Measurements from ENCODE around the gene PACSIN2.
"Not testable (repeated sequence)": the region's sequence is repeated elsewhere in the genome, so short reads cannot be mapped to it uniquely, and the experiment has no call there.

The PACSIN2 gene

DNA sequence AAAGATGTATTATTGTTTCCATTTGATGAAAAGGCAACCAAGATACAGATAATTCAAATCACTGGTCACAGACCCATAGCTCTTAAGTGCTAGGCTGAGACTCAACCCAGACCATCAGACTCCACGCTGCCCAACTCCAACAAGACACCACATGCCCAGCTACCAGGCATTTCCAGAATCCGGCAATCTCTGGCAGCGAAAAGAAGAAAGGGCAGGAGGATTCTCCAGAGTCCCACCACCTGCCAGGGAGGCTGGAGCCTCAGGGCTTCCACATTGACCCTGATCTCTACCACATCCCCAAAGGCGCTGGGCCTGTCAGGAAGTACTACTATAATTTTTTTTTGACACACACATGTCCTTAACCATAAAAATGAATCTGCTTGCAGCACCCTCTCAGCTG, 96.4 kb downstream of the PACSIN2 start:
- CTCF ChIA-PET = interaction anchor here (0.7 to 3.5 kb wide), 8 partner anchors 9 to 142 kb away, joined by 3 to 11 read pairs (median 4); no protein-coding TSS in a partner anchor
- TF ChIP-seq, protein P1, sequence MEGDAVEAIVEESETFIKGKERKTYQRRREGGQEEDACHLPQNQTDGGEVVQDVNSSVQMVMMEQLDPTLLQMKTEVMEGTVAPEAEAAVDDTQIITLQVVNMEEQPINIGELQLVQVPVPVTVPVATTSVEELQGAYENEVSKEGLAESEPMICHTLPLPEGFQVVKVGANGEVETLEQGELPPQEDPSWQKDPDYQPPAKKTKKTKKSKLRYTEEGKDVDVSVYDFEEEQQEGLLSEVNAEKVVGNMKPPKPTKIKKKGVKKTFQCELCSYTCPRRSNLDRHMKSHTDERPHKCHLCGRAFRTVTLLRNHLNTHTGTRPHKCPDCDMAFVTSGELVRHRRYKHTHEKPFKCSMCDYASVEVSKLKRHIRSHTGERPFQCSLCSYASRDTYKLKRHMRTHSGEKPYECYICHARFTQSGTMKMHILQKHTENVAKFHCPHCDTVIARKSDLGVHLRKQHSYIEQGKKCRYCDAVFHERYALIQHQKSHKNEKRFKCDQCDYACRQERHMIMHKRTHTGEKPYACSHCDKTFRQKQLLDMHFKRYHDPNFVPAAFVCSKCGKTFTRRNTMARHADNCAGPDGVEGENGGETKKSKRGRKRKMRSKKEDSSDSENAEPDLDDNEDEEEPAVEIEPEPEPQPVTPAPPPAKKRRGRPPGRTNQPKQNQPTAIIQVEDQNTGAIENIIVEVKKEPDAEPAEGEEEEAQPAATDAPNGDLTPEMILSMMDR (IDR thresholded peaks at IDR 0.05; ENCODE audit: control extremely low read depth, extremely low read depth, low read depth, missing control alignments) = no peak
- no peak for DNase-seq (ENCODE audit: extremely low spot score)
- POLR2A ChIA-PET = interaction anchor here (1.2 kb wide), 1 partner anchor 97 kb away, joined by 8 read pairs; the partner anchor contains the start of gene PACSIN2

DNA sequence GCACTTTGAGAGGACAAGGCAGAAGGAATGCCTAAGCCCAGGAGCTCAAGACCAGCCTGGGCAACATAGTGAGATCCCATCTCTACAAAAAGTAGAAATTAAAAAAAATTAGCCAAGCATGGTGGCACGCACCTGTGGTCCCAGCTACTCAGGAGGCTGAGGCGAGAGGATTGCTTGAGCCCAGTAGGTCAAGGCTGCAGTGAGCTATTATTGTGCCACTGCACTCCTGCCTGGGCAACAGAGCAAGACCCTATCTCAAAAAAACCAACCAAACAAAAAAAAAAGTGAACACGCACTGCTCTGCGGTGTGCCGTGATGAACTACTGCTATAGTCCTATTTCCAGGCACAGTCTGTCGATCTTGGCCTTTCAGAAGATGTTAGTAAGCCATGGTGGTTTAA, 97.6 kb downstream of the PACSIN2 start:
- ChIA-PET CTCF (interaction anchor here (1.0 to 1.4 kb wide), 2 partner anchors 15 to 49 kb away, joined by 4 to 6 read pairs; no protein-coding TSS in a partner anchor), POLR2A (interaction anchor here (1.2 kb wide), 1 partner anchor 98 kb away, joined by 8 read pairs; the partner anchor contains the start of gene PACSIN2)
- DNase-seq (ENCODE audit: extremely low spot score) = not testable (repeated sequence)

DNA sequence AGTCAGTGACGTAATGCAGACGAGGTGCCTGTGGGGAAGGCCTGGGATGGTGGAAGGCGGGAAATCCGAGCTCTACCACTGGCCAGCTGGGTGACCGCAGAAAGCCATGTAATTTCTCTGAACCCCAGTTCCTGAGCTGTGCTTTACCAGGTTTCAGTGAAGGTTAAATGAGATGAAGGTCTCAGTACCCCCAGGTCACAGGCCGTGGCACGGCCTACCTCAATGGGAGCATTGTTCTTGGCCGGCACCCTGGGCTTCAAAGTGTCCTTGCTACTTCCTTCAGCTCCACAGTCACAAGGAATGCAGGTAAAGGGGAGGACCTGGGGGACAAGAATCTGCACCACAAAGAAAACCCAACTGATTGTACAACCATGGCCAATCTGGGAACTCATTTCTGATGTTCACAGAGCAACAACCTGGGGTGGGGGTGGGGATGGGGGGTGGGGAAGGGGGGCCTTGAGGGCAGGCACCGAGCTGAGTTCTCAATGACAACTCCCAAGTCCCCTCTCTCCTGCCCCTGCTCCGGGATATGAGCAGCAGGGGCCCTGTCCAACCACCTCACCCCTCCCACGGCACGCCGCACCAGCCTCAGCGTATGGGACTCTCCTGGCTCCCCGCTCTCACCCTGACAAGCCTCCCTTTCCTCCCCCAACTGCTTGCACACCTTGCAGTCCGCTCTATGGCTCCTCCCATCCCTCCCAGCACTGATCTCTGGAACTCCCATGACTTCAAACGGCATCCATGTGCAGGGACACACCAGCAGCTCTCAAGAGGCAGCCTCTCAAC, 98.8 kb downstream of the PACSIN2 start:
- ChIA-PET POLR2A (no interaction called here), CTCF (interaction anchor here (1.2 to 2.1 kb wide), 5 partner anchors 11 to 88 kb away, joined by 3 to 9 read pairs (median 5); no protein-coding TSS in a partner anchor)
- no peak for DNase-seq (ENCODE audit: extremely low spot score)
- TF ChIP-seq, protein P1 (IDR thresholded peaks at IDR 0.05; ENCODE audit: control extremely low read depth, extremely low read depth, low read depth, missing control alignments) = no peak

DNA sequence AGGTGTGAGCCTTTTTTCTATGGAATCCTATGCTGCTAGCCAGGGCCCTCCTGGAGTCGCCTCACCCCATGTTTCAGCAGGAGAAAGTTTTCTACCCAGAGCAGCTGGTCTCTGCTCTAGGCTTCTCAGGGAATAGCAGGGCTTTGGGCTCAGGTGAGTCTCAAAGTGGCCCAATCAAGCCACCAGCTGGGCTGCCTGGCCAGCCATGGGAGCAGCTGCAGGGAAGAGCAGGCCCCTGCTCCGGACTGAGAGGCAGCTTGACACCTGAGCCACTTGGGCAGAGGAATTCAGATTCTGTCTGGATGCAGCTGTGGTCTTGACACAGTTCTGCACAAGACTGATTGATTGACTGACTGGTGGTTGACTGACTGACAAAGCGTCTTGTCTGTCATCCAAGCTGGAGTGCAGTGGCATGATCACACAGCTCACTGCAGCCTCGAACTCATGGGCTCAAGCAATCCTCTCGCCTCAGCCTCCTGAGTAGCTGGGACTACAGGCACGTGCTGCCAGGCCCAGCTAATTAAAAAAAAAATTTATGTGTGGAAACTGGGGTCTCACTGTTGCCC, 100.4 kb downstream of the PACSIN2 start:
- no peak for DNase-seq (ENCODE audit: extremely low spot score)
- POLR2A ChIA-PET = no interaction called here
- CTCF ChIA-PET = interaction anchor here (0.8 to 2.1 kb wide), 7 partner anchors 9 to 90 kb away, joined by 3 to 9 read pairs (median 4); no protein-coding TSS in a partner anchor
- TF ChIP-seq, protein P1 (IDR thresholded peaks at IDR 0.05; ENCODE audit: control extremely low read depth, extremely low read depth, low read depth, missing control alignments) = no peak

DNA sequence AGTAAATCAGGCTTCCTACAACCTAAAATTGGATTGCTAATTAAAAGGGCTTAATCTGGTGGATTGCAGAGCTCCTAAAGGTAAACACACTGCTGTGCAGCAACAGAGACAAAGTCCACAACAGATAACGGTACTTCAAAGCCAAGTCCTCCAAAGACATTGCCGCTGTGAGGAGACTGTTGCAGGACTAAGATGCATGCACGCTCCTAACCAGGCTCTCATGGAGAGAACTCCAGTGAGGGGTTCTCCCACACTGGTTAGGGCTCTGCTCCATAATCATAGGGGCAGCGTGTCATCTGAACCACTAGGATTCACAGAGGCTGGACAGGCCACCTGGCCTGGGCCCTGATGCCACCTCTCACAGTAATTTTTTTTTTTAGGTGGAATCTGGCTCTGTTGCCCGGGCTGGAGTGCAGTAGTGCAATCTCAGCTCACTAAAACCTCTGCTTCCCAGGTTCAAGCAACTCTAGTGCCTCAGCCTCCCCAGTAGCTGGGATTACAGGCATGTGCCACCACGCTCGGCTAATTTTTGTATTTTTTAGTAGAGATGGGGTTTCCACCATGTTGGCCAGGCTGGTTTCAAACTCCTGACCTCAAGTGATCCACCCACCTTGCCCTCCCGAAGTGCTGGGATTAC, 101.0 kb downstream of the PACSIN2 start:
- POLR2A ChIA-PET = interaction anchor here (0.7 kb wide), 1 partner anchor 33 kb away, joined by 3 read pairs; no protein-coding TSS in a partner anchor
- no peak for DNase-seq (ENCODE audit: extremely low spot score)
- CTCF ChIA-PET = interaction anchor here (1.6 to 2.1 kb wide), 4 partner anchors 9 to 91 kb away, joined by 3 to 9 read pairs (median 6); no protein-coding TSS in a partner anchor
- TF ChIP-seq, protein P1 (IDR thresholded peaks at IDR 0.05; ENCODE audit: control extremely low read depth, extremely low read depth, low read depth, missing control alignments) = no peak

DNA sequence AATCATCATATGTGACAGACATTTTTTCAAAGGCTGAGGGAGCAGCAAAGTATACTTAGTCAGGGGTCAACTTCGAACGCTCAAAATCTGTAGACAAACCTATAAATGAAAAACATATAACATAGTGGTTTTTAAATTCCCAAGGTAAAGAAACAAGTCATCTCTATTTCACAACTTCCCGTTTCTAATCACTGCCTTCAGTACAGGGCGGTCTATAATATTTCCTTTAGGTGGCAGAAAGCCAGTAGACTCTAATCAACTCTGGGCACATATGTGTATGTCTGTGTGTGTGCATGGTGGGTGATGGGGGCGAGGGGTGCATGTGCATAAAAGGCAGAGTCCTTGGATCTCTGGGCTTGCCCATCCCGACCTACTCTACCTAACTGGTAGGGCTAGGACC, 102.9 kb downstream of the PACSIN2 start:
- CTCF ChIA-PET = interaction anchor here (3.0 kb wide), 1 partner anchor 11 kb away, joined by 8 read pairs; no protein-coding TSS in a partner anchor

More for the DNA sequence above, 102.9 kb downstream of the PACSIN2 start:
- no peak for DNase-seq (ENCODE audit: extremely low spot score)
- TF ChIP-seq, protein P1 (IDR thresholded peaks at IDR 0.05; ENCODE audit: control extremely low read depth, extremely low read depth, low read depth, missing control alignments) = no peak
- POLR2A ChIA-PET = no interaction called here

Data from GM10248 (cell line).